PFSK-1 (cell line): Measurements from ENCODE around the gene CHAD.

Experiments
- FOXP2 ChIP-seq: optimal IDR thresholded peaks from 2 replicates; pipeline ENCODE3; 2011; ENCODE audit warnings: borderline replicate concordance, control low read depth, inconsistent platforms; ENCODE audit not compliant: insufficient read depth; ENCODE audit errors: extremely low read length, extremely low read depth
- POLR2AphosphoS5 ChIP-seq: IDR thresholded peaks from 2 replicates; pipeline ENCODE4 v1.6.1; 2012; ENCODE audit warnings: low read depth, mild to moderate bottlenecking, control low read depth, low read length, moderate library complexity
- SIN3A ChIP-seq: IDR thresholded peaks from 2 replicates; pipeline ENCODE4 v1.6.1; 2012; ENCODE audit warnings: mild to moderate bottlenecking, low read length, moderate library complexity, borderline replicate concordance; ENCODE audit not compliant: insufficient read depth
- TAF1 ChIP-seq: IDR thresholded peaks from 2 replicates; pipeline ENCODE4 v1.6.1; 2012; ENCODE audit warnings: low read length, control low read depth, borderline replicate concordance; ENCODE audit not compliant: insufficient read depth
- TF ChIP-seq, protein P1 (sequence below), 2 experiments: IDR thresholded peaks; 2 replicates each; pipeline versions ENCODE4 v1.6.1 to v1.8.0; 2011 to 2012; ENCODE audit warnings: low read depth in 2 of 2, low read length in 2 of 2, control low read depth in 1 of 2, inconsistent platforms in 1 of 2, mild to moderate bottlenecking in 1 of 2, moderate library complexity in 1 of 2; ENCODE audit not compliant: insufficient read depth in 1 of 2

The CHAD gene

DNA sequence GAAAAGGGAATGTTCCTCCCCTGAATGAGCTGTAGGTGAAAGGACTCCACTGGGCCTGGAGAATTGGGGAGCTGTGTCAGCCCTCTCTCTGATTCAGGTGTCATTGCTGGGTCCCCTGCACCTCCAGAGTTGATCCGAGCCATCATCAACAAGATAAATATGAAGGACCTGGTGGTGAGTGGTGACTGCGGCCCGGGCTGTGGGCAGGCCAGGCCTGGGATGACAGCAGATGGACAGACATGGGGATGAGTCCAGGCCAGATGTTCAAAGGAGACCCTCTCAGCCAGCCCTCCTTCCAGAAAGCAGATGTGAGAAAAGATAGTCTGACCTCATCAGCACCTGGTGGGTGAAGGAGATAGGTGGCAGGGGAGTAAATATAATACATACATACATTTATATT lies 4.6 kb downstream of the CHAD start:
- TF ChIP-seq FOXP2 (no peak), SIN3A (no peak), TAF1 (no peak), POLR2AphosphoS5 (no peak)
- TF ChIP-seq, protein P1, sequence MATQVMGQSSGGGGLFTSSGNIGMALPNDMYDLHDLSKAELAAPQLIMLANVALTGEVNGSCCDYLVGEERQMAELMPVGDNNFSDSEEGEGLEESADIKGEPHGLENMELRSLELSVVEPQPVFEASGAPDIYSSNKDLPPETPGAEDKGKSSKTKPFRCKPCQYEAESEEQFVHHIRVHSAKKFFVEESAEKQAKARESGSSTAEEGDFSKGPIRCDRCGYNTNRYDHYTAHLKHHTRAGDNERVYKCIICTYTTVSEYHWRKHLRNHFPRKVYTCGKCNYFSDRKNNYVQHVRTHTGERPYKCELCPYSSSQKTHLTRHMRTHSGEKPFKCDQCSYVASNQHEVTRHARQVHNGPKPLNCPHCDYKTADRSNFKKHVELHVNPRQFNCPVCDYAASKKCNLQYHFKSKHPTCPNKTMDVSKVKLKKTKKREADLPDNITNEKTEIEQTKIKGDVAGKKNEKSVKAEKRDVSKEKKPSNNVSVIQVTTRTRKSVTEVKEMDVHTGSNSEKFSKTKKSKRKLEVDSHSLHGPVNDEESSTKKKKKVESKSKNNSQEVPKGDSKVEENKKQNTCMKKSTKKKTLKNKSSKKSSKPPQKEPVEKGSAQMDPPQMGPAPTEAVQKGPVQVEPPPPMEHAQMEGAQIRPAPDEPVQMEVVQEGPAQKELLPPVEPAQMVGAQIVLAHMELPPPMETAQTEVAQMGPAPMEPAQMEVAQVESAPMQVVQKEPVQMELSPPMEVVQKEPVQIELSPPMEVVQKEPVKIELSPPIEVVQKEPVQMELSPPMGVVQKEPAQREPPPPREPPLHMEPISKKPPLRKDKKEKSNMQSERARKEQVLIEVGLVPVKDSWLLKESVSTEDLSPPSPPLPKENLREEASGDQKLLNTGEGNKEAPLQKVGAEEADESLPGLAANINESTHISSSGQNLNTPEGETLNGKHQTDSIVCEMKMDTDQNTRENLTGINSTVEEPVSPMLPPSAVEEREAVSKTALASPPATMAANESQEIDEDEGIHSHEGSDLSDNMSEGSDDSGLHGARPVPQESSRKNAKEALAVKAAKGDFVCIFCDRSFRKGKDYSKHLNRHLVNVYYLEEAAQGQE (IDR thresholded peaks at IDR 0.05; ENCODE audit: insufficient read depth in 1 of 2, low read depth in 2 of 2, low read length in 2 of 2), result no peak

DNA sequence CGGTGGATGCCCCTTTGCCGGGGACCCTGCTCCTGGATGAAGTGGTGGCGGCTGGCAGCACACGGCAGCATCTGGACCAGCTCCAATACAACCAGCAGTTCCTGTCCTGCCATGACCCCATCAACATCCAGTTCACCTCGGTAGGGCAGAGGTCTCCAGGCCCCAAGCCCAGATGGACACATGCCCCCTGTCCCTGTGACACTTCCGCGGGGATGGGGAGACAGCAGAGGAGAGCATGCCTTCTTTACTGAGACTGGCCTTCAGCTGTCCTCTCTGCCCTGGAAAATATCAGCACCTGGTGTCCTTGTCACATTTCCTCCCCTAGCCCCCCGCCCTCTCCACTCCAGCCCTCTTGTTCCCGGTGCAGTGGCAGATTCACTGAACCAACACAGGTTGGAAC lies 6.2 kb downstream of the CHAD start:
- TF ChIP-seq POLR2AphosphoS5 (no peak), TAF1 (no peak), SIN3A (no peak), FOXP2 (no peak)
- TF ChIP-seq, protein P1 (IDR thresholded peaks at IDR 0.05; ENCODE audit: insufficient read depth in 1 of 2, low read depth in 2 of 2, low read length in 2 of 2), result no peak

DNA sequence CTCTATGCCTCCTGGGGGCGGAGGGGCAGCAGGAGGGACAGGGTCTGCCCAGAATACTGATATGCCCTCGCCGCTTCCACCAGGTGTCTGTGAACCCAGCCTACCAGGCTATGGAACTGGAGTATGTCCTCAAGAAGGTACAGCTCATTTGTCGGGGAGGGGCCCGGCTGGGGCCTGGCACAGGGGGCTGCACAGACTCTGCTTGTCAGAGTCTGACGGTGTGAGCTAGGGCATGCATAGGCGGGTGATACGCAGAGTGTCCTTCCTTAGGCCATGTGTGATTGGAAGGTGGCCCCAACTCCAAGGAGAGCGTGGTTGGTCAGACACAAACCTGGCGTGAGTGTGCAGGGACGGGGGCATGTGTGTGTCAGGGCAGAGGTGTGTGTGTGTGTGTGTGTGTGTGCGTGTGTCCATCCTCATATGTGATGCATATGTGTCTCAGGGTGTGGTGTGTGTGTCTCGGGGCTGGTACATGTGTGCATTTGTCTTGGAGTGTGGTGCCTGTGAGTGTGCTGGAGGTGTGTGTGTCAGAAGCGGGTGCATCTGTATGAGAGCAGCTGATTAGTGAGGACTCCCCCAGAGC lies 7.0 kb downstream of the CHAD start:
- TF ChIP-seq POLR2AphosphoS5 (no peak), FOXP2 (no peak), TAF1 (no peak), SIN3A (no peak)
- TF ChIP-seq, protein P1 (IDR thresholded peaks at IDR 0.05; ENCODE audit: insufficient read depth in 1 of 2, low read depth in 2 of 2, low read length in 2 of 2), result no peak

DNA sequence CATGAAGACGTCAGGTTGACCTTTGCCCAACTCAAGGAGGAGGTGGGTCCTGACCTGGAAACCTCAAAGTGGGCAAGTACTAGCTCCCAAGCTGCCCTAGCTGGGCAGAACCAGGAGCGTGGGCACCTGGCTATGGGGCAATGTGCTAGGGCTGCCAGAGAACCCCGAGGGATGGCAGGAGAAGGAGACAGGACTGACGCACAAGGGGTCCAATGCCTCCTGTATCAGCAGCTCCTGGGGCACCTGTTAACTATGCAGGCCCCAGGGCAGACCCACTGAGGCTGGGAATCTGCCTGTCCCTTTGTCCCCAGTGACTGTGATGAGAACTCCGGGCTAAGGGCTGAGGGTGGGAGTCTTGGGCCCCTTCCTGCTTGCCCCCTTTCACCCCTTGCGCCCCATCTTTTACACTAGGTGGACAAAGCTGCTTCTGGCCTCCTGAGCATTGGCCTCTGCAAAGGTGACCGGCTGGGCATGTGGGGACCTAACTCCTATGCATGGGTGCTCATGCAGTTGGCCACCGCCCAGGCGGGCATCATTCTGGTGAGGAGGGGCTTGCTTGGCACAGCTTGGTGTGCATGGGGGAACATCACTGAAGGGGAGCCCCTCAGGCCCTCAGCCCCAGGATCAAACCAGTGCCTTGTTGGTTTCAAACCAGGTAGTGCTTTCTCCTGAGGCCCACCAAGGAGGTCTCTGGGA lies 7.7 kb downstream of the CHAD start:
- TF ChIP-seq SIN3A (no peak), TAF1 (no peak), FOXP2 (no peak), POLR2AphosphoS5 (no peak)
- TF ChIP-seq, protein P1 (IDR thresholded peaks at IDR 0.05; ENCODE audit: insufficient read depth in 1 of 2, low read depth in 2 of 2, low read length in 2 of 2), result no peak
